Vagina (tissue), 2 donors: ENCODE data around the gene KDM2A. TPM values are rescaled to one million over a fixed set of nuclear protein-coding genes. Genes with fewer than 3 reads are reported as not detected.
"Not testable (repeated sequence)": the region's sequence is repeated elsewhere in the genome, so short reads cannot be mapped to it uniquely, and the experiment has no call there.

ENCODE experiments used
- DNase-seq, 2 donors: peaks; one replicate each; pipeline ENCODE4 v3.0.0-alpha.2; 2017; ENCODE audit errors: extremely low spot score in 2 of 2
- H3K27ac ChIP-seq: fragments of 200-600 bp; sonication (generic); one replicate; pipeline ENCODE4 v1.5.1; 2019
- H3K27me3 ChIP-seq: fragments of 200-600 bp; sonication (generic); one replicate; pipeline ENCODE4 v1.5.1; 2019
- H3K36me3 ChIP-seq, 2 donors: fragments of 200-600 bp; sonication (generic); one replicate each; pipeline ENCODE4 v1.5.1; 2017 to 2019
- H3K4me1 ChIP-seq: fragments of 200-600 bp; sonication (generic); one replicate; pipeline ENCODE4 v1.5.1; 2019
- H3K4me3 ChIP-seq, 2 donors: fragments of 200-600 bp; sonication (generic); 1 replicate in 1 of 2; 2 replicates in 1 of 2; pipeline ENCODE4 v1.5.1; 2016 to 2019
- H3K9me3 ChIP-seq: fragments of 200-600 bp; sonication (generic); one replicate; pipeline ENCODE4 v1.5.1; 2019
- POLR2A ChIP-seq, 2 donors: fragments of 450-650 bp; IDR thresholded peaks; one replicate each; pipeline ENCODE4 v1.6.1; 2017; ENCODE audit warnings: antibody characterized with exemption in 2 of 2, mild to moderate bottlenecking in 2 of 2, moderate library complexity in 2 of 2
- POLR2AphosphoS5 ChIP-seq, 2 donors: sonication (generic); formaldehyde crosslinking; IDR thresholded peaks; one replicate each; pipeline ENCODE4 v1.9.0; 2017; ENCODE audit warnings: antibody characterized with exemption in 2 of 2, mild to moderate bottlenecking in 2 of 2, low read depth in 1 of 2; ENCODE audit not compliant: insufficient read depth in 1 of 2
- intact Hi-C: fragments of 100-400 bp; cut with DNase I; formaldehyde crosslinking; loops from one replicate; pipeline ENCODE4 v1.15.1; 2023
- total RNA-seq: library from RNA; depleted of rRNA; stranded (reverse); fragments of >200 nt; gene quantifications from one replicate; pipeline ENCODE4 v1.2.3, GENCODE V29; 2016
- TF ChIP-seq, protein P1 (sequence below), 3 experiments: fragments of 450-650 bp in 2 of 3; fragments of 200-600 bp in 1 of 3; sonication (generic) in 1 of 3; IDR thresholded peaks; one replicate each; pipeline ENCODE4 v1.5.1; 2017 to 2019; ENCODE audit warnings: antibody characterized with exemption in 3 of 3, mild to moderate bottlenecking in 2 of 3, moderate library complexity in 2 of 3

Gene KDM2A
- total RNA-seq, 1 donor from 2014 or later: 51.8 TPM

DNA sequence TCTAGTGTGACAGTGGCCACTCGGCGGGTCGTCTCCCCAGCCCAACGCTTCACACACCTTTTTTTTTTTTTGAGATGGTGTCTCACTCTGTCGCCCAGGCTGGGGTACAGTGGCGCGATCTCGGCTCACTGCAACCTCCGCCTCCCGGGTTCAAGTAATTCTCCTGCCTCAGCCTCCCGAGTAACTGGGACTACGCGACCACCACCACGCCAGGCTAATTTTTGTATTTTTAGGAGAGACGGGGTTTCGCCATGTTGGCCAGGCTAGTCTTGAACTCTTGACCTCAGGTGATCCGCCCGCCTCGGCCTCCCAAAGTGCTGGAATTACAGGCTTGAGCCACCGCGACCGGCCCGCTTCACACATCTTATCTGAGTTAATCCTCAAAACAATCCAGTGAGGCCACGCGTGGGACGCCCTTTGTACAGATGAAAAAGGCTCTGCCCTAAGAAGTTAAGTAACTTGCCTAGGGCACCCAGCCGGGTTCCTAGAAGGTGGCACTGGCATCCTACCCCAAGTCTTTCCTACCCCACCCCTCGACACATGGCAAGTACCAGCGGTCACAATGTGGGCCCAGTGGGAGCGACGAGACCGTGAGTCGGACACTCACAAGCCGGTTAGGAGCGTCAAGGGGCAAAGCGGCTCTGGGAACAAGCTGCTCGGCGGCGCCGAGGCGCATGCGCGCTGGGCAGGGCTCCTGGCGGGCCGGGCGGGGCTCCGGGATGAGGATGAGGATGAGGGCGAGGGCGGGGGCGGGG lies 142.0 kb downstream of the KDM2A start:
- TF ChIP-seq POLR2AphosphoS5 (IDR thresholded peaks at IDR 0.05; ENCODE audit: insufficient read depth in 1 of 2, low read depth in 1 of 2): peak in 1 of 2 donors; percentile 37
- intact Hi-C loops, H3K27me3 ChIP-seq, DNase-seq, H3K36me3 ChIP-seq, H3K9me3 ChIP-seq: not testable (repeated sequence)
- Histone ChIP-seq H3K4me1 (peaks cover 49% of the 10 kb centered on the region), H3K4me3 (peak overlapping the region; percentile 22 to 52), H3K27ac (peak overlapping the region; percentile 49)

DNA sequence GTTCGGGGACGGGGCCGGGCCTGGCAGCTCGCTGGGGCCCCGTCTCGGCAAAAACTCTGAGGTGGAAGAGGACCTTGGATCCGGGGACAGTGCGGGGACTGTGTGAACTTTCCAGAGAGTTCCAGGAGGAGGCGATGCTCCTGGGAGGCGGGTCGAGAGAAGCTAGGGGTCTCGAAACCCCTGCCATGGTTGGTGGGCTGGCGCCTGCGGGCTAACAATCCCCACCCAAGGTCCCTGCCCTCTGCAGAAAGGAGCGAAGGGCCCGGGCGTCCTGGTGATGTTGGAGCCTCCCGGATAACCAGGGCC lies 142.5 kb downstream of the KDM2A start:
- Histone ChIP-seq H3K4me3 (peak overlapping the region; percentile 22 to 52), H3K27me3 (no peaks in the 10 kb centered on the region), H3K4me1 (peaks cover 50% of the 10 kb centered on the region), H3K9me3 (no peaks in the 10 kb centered on the region), H3K27ac (peak overlapping the region; percentile 49), H3K36me3 (no peaks in the 10 kb centered on the region)
- intact Hi-C loops: no loop called here
- DNase-seq: no peak
- TF ChIP-seq, protein P1, sequence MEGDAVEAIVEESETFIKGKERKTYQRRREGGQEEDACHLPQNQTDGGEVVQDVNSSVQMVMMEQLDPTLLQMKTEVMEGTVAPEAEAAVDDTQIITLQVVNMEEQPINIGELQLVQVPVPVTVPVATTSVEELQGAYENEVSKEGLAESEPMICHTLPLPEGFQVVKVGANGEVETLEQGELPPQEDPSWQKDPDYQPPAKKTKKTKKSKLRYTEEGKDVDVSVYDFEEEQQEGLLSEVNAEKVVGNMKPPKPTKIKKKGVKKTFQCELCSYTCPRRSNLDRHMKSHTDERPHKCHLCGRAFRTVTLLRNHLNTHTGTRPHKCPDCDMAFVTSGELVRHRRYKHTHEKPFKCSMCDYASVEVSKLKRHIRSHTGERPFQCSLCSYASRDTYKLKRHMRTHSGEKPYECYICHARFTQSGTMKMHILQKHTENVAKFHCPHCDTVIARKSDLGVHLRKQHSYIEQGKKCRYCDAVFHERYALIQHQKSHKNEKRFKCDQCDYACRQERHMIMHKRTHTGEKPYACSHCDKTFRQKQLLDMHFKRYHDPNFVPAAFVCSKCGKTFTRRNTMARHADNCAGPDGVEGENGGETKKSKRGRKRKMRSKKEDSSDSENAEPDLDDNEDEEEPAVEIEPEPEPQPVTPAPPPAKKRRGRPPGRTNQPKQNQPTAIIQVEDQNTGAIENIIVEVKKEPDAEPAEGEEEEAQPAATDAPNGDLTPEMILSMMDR (IDR thresholded peaks at IDR 0.05): no peak
- TF ChIP-seq POLR2A (IDR thresholded peaks at IDR 0.05) (no peak), POLR2AphosphoS5 (IDR thresholded peaks at IDR 0.05; ENCODE audit: insufficient read depth in 1 of 2, low read depth in 1 of 2) (no peak)

DNA sequence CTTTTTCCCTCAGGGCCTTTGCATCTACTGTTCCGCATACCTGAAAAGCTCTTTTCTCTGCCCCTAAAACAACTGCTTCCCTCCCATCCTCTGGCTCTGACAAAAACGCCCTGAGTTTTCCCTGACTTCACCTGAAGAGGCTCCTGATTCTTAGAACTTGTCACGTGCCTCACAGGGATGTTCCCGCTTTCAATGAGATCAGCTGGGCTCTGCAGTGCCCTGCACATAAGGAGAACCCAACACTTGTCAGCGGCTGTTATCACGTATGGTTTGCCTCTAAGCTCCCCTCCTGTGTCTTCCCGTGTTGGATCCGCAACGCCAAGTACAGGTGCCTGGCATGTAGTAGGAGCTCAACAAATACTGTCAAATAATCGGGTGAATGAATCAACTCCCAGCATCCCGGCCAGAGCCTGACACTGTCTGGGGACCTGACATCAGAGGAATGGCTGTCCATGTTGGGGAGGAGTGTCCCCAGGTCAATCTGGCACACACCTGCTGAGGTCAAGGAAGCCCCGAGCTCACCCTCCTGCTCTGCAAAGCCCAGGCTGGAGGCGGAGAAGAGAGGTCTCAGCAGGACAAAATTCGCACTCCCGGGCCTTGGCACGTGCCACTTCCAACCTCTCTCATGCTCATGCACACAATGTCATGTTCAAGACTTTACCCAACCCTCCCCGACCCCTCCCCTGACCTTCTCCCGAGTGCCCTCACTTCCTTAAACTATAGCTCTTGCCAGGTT lies 143.1 kb downstream of the KDM2A start:
- DNase-seq: no peak
- H3K4me1 ChIP-seq: peaks cover 51% of the 10 kb centered on the region

DNA sequence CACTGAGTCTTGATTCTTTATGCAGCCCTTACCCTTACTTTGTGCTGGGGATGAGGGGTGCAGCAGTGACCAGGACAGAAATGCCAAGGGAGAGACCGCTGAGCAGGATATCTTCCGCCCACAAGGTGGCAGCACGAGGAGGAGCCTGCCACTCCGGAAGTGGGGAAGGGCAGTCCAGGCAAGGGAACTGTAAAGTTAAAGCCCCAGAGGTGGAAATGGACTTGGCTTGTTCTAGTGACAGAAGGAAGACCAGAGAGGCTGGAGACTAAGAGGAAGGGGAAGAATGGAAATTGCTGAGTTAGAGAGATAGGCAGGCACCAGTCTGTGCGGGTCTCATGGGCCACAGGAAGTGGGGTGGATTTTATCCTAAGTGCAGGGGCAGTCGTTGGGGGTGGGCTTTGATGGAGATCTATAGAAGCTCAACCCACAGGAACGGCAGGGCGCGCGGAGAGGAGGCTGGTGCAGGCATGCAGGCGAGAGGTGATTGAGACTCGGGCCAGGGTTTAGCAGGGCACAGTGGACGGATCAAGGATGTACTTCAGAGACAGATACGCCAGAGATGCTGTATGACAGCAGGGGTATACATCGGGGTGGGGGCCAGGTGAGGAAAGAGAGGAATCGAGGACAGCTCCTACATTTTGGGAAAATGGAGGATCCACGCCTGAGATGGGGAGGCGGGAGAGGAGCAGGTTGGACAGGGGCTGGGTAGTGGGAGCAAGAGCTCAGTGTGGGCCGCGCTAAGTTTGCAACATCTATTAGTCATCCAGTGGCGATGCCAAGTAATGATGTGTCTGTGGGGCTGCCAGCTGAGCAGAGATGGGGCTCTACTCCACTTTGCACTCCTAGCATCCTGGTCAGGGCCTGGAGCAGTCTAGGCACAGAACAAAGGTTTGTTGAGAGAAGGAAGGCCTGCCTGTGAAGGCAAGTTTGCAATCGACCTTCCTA lies 143.9 kb downstream of the KDM2A start:
- DNase-seq: no peak
- intact Hi-C loops: no loop called here
- H3K27ac ChIP-seq: peak overlapping the region; percentile 49
- TF ChIP-seq POLR2AphosphoS5 (IDR thresholded peaks at IDR 0.05; ENCODE audit: insufficient read depth in 1 of 2, low read depth in 1 of 2) (peak; percentile 21 to 56), POLR2A (IDR thresholded peaks at IDR 0.05) (no peak)
- TF ChIP-seq, protein P1 (IDR thresholded peaks at IDR 0.05): peak; percentile 57 to 86 (median 71)
- no peaks in the 10 kb centered on the region for H3K27me3 ChIP-seq
- H3K9me3 ChIP-seq: no peaks in the 10 kb centered on the region
- peaks cover 0 to 1% of the 10 kb centered on the region in 2 donors for H3K36me3 ChIP-seq
- peaks cover 60% of the 10 kb centered on the region for H3K4me1 ChIP-seq
- H3K4me3 ChIP-seq: no peak overlapping the region

More for the DNA sequence above, 143.1 kb downstream of the KDM2A start:
- Histone ChIP-seq H3K36me3 (no peaks in the 10 kb centered on the region), H3K4me3 (peak overlapping the region; percentile 22 to 52), H3K27ac (peak overlapping the region; percentile 49), H3K9me3 (no peaks in the 10 kb centered on the region), H3K27me3 (no peaks in the 10 kb centered on the region)
- intact Hi-C loops: no loop called here
- no peak for TF ChIP-seq POLR2A (IDR thresholded peaks at IDR 0.05)
- TF ChIP-seq, protein P1 (IDR thresholded peaks at IDR 0.05): no peak
- TF ChIP-seq POLR2AphosphoS5 (IDR thresholded peaks at IDR 0.05; ENCODE audit: insufficient read depth in 1 of 2, low read depth in 1 of 2): no peak

DNA sequence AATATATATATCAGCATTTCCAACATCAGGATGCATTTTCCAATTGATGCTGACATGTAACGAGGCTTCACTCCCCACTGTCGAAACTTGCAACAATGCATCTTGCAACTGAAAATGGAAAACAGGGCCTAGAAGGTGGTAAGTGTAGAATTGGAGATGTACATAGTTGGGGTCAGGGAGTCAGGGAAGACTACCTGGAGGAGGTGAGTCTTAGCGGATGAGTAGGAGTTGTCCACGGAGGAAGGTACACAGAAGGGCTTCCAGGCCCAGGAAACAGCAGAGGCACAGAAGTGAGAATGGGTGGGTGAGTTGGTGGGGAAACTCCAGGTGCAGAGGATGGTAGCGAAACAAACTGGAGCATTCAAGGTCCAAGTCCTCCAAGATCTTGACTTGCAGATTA lies 145.2 kb downstream of the KDM2A start:
- no peak overlapping the region for H3K4me3 ChIP-seq
- TF ChIP-seq, protein P1 (IDR thresholded peaks at IDR 0.05): no peak
- TF ChIP-seq POLR2AphosphoS5 (IDR thresholded peaks at IDR 0.05; ENCODE audit: insufficient read depth in 1 of 2, low read depth in 1 of 2) (no peak), POLR2A (IDR thresholded peaks at IDR 0.05) (no peak)
- H3K36me3 ChIP-seq: peaks cover 0 to 11% of the 10 kb centered on the region in 2 donors
- peaks cover 72% of the 10 kb centered on the region for H3K4me1 ChIP-seq
- no peaks in the 10 kb centered on the region for H3K27me3 ChIP-seq
- no peak for DNase-seq
- H3K27ac ChIP-seq: peak overlapping the region; percentile 37
- intact Hi-C loops: no loop called here
- no peaks in the 10 kb centered on the region for H3K9me3 ChIP-seq
